Stimulated activated naive CD4-positive, alpha-beta T cell (primary cell): ENCODE measurements around the gene OR2V1.
A peak's percentile ranks its signal among the peaks of the same experiment; 100 is the strongest.
"Not testable (repeated sequence)": the region's sequence is repeated elsewhere in the genome, so short reads cannot be mapped to it uniquely, and the experiment has no call there.

Experiments
- DNase-seq, 6 experiments: peaks; one replicate each; lab custom pipeline; 2025; lab: John Stamatoyannopoulos, UW

The OR2V1 gene

GRCh38 chr5:181127907-181128626 lies 2.9 kb downstream of the OR2V1 start:
- DNase-seq = no peak

GRCh38 chr5:181127456-181127855 lies 3.5 kb downstream of the OR2V1 start:
- DNase-seq = no peak

- DNase-seq = no peak
Measured at GRCh38 chr5:181126841-181127240, 4.1 kb downstream of the OR2V1 start.

GRCh38 chr5:181124526-181124925 lies 6.4 kb downstream of the OR2V1 start:
- DNase-seq = no peak

DNA sequence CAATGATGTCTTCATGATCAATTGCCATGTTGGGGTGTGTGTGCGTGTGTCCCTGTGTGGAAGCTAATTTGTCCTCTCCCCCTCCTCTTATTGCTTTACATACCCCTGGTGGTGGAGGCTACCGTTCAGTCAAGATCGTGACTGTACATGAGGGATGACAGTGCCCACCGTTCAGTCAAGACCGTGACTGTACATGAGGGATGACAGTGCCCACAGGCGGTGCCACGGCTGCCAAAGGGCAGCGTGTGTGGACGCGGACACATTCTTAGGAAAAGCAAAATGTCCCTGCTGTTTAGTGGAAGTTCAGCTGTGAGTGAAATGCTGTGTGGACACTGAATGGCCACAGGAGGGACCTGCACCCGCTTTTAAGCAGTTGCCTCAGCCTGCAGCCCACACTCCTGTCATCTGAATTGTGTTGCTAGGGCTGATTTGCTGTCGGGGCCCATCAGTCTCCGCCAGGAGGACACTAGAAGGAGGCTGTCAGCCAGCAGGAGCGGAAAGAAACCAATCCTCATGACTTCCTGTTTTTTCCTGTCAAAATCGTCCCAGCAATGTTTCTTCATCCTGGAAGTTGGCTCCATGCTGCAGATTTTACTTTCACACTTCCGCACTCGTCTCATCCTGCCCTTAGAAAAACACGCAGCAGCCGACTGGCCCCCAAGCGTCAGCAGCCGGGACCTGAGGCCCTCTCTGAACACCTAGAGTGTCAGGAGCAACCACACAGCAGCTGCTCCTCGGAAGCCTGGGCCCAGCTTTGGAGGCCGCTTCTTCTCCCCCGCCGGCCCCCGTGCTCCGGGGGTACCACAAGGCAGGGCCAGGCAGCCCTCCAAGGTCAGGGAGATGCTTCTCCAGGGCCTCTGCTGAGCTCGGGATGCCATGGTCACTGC lies 9.1 kb downstream of the OR2V1 start:
- no peak for DNase-seq

GRCh38 chr5:181120761-181121160 lies 10.2 kb downstream of the OR2V1 start:
- no peak for DNase-seq

DNA sequence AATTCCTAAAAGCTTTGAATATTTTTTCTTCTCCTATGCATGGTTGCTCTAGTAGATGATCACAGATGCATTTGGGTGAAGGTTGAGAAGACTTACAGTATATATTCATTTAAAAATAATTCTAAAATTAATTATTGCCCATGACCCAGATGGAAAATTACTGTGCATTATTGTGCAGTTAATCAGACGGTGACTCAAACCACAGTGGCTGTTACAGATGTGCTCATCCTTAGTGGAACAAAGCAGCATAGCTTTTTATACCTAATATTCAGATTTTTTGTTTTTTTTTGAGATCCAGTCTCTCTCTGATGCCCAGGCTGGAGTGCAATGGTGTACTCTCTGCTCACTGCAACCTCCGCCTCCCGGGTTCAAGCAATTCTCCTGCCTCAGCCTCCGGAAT lies 10.7 kb downstream of the OR2V1 start:
- DNase-seq = no peak

DNA sequence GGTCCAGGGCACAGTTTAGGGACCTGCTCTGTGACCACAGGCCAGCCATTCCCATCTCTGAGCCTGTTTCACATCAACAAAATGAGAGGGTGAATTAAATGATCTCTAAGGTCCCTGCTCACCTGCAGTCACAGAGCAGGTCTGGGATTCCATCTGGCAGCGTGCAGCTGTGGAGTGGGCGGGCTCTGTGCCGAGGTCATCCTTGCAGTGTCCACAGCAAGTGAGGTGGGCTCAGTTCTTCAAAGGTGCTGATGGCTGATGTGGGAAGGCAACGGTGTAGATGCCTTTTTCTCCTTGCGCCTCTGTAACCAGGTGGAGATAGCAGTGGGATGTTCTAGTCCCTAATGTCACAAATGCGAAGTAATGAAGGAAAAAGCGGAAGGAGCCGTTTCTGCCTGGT lies 11.9 kb downstream of the OR2V1 start:
- no peak for DNase-seq

- no peak for DNase-seq
Measured at GRCh38 chr5:181118369-181118768, 12.6 kb downstream of the OR2V1 start.

GRCh38 chr5:181114844-181115778 lies 15.9 kb downstream of the OR2V1 start:
- DNase-seq = no peak

DNA sequence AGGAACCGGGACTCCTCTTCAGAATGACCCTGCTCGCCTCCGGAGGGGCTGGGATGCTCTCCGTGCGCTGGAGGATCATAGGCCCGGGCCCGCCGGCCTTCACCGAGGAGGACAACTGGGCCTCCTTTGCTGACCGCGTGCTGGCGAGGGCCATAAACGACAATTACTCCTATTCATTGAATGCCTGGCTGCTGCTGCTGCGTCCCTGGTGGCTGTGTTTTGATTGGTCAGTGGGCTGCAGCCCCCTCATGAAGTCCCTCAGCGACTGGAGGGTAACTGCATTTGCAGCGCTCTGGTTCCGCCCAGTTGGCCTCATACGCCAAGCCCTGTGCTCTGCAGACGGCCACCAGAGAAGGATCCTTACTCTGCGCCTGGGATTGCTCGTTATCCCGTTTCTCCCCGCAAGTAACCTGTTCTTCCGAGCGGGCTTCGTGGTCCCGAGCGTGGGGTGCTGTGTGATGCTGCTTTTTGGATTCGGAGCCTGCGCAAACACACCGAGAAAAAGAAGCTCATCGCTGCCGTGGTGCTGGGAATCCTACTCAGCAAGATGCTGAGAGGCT lies 16.6 kb downstream of the OR2V1 start:
- DNase-seq = no peak

DNA sequence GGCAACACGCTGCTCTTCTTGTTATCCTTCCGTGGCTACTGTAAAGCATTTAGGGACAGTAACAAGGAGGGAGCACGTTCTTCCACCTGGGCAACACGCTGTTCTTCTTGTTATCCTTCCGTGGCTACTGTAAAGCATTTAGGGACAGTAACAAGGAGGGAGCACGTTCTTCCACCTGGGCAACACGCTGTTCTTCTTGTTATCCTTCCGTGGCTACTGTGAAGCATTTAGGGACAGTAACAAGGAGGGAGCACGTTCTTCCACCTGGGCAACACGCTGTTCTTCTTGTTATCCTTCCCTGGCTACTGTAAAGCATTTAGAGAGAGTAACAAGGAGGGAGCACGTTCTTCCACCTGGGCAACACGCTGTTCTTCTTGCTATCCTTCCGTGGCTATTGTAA lies 17.4 kb downstream of the OR2V1 start:
- DNase-seq = not testable (repeated sequence)

DNA sequence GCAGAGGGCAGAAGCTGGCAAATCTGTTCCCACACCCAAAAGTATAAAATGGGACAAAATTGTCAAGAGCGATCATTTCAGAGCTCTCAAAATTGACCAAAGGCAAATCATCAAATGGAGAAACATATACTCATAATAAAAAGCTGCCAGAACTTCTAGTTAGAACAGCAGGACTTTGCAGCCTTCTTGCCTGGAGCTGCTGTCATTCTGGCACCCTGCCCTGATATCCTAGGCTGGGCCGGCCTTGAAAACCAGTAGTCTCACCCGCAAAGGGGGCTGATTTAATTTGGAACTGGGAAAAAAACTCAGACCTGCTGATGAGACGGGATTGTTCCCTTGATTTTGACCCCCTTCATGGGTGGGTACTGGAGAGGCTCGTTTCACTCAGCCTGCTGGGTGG lies 18.5 kb downstream of the OR2V1 start:
- DNase-seq = no peak

GRCh38 chr5:181111010-181111409 lies 20.0 kb downstream of the OR2V1 start:
- no peak for DNase-seq

GRCh38 chr5:181109489-181110013 lies 21.4 kb downstream of the OR2V1 start:
- DNase-seq = no peak

DNA sequence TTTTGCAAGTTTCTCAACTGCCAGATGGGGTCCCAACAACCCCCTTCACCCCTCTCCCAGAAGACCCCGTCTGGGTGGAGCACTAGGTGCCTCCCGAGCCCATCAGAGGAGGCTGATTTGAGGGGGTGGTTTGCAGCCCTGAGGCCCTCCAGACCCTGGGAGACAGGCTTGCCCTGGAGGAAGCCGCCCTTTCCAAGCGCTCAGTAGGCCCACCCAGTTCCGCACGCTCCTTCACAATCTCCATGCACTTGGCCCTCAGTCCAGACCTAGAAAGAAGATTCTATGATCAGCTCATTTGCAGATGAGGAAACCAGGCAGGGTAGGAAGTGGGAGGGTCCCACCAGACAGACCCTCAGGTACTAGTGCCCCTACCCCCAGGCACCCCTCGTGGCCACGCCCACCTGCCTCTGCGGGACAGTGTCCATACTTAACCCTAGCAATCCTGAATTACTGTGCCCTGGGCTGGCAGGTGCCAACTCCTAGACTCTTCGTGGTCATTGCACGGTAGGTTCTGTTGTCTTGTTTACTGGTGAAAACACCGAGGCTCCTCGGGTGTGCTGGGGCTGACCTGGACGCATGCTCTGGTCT lies 22.3 kb downstream of the OR2V1 start:
- DNase-seq = no peak

DNA sequence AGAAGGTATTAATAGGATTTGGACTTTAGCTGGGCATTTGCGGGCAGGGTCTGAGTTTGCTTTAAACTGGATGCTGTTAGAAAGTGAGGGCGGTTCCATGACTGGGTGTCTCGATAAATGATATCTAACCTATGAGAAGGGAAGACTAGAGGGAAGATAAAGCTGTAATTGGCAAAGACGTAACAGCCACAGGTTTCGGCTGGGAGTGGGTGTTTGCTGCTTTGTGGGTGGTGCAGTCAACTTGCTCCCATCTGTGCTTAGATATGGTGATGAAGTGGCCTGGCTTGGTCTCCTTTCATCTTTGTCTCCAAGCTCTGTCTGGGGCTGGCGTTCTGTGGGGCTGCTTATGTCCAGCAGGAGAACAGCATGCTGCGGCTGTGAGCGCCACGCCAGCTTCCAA lies 23.3 kb downstream of the OR2V1 start:
- no peak for DNase-seq

GRCh38 chr5:181105391-181106025 lies 25.5 kb downstream of the OR2V1 start:
- DNase-seq = no peak

GRCh38 chr5:181104606-181105390 lies 26.2 kb downstream of the OR2V1 start:
- DNase-seq = not testable (repeated sequence)

- peak in 1 of 6 experiments; percentile 18 for DNase-seq
Measured at GRCh38 chr5:181104259-181104568, 26.8 kb downstream of the OR2V1 start.
